Stimulated activated CD8-positive, alpha-beta memory T cell treated with anti-CD3 and anti-CD28 coated beads, Interleukin-15, amount 100 ng/mL, for 4 hours (primary cell): ENCODE data around the gene RABGGTA.
A peak's percentile ranks its signal among the peaks of the same experiment; 100 is the strongest.

Experiments used
- DNase-seq, 2 donors: peaks; one replicate each; pipeline ENCODE4 v3.0.0-alpha.2; 2020; ENCODE audit warnings: low read depth in 2 of 2

RABGGTA gene

DNA sequence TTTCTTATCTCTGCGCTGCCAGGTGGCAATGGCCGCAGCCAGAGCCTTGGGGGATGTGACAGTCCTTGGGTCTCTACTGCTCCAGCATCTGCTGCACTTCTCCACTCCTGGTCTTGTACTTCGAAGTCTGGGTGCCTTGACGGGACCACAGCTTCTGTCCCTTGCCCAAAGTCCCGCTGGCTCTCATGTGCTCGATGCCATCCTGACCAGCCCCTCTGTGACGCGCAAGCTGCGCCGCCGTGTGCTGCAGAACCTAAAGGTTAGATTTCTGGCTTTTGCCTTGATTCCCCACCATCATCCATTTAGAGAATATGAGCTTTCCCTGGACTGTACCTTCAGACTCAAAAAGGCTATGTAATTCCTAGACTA, 32.6 kb upstream of the RABGGTA start:
- no peak for DNase-seq

DNA sequence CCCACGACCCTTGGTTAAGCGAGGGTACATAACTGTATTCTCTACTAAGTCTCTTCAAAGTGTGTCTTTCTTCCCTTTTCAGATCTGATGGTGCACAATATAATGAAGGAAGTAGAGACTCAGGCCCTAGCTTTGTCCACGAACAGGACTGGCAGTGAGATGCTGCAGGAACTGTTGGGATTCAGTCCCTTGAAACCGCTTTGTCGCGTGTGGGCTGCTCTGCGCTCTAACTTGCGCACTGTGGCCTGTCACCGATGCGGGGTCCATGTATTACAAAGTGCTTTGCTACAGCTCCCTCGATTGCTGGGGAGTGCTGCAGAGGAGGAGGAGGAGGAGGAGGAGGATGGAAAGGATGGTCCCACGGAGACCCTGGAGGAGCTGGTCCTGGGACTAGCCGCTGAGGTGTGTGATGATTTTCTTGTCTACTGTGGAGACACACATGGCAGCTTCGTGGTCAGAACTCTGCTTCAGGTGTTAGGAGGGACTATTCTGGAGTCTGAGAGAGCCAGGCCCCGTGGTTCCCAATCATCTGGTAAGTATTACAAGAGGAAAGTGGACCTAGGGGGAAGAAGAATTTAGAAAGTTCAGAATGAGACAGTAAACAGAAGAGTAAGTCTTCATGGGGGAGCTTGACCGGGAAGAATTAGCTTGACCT, 29.1 kb upstream of the RABGGTA start:
- DNase-seq: no peak

DNA sequence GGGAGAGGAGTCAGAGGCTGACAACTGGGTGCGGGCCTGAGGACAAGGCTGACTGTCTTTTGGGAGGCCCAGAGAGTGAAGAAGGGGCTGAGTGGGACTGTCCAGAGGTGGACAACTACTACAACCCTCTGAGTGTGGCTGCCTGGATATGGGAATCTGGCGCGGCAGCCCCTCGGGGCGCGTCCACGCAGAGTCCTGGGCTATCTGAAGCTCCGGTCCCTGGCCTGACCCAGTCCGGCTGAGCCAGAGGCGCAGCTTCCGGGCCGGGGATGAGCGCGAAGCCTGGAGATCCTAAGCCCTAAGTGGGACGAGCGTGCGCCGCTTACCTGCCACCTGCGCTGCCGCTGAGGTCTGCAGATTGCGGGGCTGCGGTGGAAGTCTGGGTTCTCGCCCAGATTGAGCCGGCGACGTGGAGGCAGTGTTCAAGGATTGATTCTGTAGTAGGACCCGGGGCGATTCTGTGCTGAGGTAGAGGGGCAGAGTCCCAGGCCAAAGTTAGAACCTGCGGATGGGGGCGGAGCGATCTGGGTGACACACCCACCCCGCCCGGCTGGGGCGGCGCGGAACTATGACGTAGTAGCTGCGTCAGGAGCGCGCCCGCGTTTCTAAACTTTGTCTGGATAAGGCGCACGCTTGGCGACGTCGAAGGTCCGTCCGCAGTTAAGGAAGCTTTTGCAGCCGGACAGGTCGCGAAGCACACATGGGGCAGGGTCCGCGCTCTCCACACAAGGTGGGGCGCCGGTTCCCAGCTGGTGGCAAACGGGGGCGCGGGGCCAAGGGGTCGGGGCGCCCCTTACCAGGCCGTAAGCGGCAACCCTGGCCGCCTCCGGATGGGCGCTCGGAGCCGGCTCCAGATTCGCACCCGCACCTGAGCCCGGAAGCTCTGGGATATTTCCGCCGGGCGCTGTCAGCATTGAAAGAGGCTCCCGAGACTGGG, 28.1 kb upstream of the RABGGTA start, which contains the start of the genes DHRS1 and NOP9:
Gene DHRS1 (minus strand): TSS at position 526 of the 937 bp plus-strand sequence. CDS start 674 bp downstream, outside the sequence.
Gene NOP9 (plus strand): TSS at position 596 of the 937 bp plus-strand sequence. CDS start 105 bp downstream, at position 701.
- peak; percentile 80 to 82 for DNase-seq

DNA sequence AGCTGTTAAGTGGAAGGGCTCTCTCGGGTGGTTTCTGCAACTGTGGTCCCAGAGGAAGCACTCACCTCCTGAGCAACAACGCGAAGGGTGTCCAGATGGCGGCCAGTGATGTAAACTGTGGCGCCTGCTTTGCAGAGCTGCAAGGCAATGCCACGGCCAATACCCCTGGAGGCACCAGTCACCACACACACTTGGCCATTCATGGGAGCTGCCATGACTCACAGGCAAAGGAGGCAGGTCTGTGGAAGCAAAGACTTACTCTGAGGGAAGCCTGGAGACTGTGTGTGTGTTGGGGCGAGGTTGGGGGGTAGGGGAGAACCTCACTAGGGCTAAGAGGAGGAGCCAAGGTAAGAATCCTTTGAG, 27.5 kb upstream of the RABGGTA start:
- DNase-seq: no peak

DNA sequence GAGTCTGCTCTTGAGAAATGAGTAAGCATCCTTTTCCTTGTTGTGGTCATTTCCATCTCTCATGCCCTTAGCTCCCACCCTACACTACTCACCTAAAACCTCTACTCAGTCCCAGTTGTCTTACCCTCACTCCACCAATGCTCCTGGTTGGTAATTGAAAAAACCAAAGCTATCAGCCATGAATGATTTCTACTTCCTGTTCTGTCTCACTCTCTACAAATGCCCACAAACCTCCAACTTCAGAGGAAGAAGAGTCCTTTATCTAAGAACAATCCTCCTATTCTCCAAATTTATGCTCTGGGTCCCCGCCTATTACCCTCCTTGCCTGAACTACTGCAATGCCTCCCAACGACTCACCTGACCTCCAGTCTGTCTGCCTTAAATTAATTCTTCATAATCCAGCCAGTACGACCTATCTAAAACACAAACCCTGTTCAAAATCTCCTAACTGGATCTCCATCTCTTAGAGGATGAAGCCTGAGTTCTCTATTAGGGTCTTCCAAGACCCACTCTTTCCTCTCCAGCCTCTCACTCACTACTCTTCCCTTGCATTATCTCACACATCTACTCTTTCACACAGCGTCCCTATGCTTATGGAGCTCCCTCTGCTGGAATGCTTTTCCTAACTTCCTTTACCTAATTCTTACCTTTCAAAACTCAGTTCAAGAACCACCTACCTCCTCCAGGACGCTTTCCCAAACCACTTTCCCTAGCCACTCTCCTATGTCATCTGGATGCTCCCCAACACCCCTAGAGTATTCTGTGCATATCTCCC, 26.0 kb upstream of the RABGGTA start:
- DNase-seq: no peak

DNA sequence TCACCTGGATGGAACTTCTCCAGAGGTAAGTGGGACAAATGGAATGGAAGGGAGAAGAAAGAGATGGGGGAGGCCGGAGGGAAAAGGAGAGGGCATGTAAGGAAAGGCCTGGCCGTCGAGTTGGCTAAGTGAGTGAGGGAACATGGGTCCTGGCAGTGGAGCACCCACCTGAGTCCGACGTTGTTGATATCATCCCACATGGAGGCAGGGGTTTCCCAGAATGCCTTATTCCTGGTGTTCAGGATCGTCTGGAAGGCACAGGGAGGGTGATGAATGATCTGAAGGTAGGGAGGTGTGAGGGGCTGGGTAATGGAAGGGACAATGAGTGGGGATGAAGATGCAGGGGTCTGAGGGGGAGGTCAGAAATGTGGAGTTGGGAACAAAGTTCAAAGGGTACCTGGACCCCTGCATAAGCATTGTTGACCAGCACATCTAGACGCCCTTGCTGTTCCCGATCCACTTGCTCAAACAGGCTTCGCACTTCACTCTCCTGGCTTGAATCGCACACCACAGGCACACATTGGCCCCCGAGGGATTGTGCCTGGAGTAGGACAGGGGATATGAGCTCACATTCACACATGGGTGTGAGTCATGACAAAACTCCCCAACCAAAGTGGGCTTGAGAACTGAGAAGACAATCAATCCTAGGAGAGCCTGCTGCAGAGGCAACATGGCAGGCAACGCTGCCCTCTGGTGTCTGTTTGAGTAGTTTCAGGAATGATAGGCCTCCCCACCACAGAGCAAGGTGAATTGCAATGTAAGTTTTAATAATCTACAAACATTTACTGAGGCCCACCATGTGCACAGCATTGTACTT, 25.2 kb upstream of the RABGGTA start:
- peak; percentile 26 to 63 for DNase-seq

DNA sequence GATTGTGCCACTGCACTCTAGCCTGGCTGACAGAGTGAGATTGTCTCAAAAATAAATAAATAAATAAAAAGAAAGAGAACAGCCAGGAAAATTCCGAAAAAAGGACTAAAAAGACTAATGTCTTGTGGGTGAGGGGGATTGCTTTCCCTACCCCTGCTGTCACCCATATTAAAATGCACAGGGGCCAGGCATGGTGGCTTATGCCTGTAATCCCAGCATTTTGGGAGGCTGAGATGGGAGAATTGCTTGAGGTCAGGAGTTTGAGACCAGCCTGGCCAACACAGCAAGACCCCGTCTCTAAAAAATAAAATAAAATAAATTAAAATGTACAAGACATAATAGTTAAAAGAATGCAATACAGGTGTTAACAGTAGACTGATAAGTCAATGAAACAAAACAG, 22.1 kb upstream of the RABGGTA start:
- DNase-seq: no peak

DNA sequence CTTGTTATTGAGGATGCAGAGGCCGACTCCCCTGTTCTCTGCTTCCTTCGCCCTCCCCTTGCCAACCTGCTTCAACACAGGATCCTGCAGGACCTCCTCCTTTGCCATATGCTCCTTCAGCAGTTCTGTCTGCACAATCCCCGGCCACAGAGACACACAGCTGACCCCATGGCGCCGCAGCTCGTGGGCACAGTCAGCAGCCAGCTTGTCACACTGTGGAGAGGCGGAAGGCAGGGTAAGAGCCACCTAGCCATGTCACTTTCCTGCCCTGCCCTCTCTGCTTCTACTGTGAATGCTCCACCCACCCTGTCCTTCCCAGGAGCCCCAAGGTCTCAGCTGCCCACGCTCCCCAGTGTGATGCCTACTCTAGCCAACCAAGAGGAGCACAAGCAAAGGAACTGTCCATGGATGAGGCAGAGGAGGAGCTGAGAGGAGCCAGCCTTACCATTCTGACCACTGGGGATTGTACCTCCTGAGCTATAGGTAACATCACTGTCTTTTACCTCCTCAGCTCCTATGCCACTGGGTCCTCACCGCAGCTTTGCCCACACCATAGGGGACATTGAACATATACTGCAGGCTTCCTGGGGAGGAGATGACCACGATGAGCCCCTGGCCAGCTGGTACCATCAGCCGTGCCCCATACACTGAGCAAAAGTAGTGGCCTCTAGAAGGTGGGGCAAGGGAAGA, 20.9 kb upstream of the RABGGTA start:
- DNase-seq: no peak

DNA sequence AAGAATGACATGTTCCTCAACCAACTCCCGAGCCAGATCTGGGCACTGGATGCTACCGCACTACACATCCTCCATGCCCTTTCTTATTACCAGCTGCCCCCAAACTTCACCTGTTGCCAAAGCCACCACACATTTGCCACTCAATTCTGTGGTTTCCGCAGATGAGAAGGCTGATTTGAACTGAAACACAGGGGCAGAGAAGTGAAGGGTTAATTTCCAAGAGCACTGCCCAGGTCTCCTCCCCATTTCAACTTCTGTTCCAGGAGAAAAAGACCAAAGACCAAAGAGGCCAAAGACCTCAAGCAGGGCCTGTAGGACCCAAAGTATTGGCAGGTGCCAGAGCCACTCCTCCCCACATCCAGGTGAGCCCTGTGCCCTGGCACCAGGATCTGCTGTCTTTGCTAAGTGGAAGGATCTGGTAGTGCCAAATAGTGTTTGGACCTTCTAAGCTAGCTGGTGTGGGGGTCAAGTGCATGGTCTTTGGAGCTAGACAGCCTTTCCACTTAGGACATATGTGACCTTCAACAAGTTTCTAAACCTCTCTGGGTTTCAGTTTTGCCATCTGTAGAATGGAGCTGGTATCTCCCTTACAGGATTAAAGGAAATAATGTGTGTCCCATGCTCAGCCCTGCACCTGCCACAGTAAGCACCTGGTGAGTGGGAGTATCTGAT, 20.2 kb upstream of the RABGGTA start:
- DNase-seq: no peak

DNA sequence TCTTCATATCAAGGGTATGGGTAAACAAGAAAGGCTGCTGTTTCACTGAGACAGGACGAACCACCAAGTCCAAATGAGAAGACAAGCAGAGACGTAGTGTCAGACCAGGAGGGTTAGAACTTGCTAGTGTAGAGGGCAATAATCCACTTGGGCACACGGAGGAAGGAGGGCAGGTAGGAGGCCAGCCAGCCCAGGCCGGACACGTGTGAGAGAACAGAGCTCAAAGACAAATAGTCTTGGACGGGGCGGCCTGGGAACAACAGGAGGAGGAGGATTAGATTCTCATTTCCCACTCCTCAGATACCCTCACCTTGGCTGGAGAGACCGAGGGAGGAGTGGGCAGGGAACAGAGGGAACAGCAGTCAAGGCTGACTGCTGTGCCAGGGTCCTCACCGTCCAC, 19.3 kb upstream of the RABGGTA start:
- DNase-seq: no peak

DNA sequence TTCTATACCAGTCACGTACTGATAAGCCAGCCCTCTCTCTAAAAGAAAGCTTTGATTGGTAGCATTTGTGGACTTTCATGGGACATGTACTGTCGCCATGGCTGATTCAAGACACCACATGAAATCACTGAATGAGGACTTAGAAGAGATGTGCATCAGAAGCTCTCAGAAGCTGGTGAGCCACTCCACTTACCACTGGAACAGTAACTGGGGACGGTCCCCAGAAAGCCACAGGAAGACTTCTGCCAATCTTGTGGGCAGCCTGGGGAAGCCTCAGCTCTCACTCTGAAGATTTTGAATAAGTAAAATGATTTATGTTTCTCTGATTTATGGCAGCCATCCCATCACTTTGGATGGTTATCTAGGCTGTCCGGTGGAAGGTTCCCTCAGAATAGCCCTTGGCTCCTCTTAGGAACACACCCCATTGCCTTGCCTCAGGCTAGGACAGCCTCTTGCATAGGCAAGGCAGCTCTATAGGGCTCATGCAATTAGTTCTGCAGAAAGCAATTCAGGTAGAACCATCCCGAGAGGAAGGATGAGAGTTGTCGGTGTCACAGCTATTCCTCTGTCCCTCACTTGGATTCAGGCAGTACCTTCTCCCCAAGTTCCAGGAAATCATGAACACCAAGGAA, 18.4 kb upstream of the RABGGTA start:
- DNase-seq: no peak

DNA sequence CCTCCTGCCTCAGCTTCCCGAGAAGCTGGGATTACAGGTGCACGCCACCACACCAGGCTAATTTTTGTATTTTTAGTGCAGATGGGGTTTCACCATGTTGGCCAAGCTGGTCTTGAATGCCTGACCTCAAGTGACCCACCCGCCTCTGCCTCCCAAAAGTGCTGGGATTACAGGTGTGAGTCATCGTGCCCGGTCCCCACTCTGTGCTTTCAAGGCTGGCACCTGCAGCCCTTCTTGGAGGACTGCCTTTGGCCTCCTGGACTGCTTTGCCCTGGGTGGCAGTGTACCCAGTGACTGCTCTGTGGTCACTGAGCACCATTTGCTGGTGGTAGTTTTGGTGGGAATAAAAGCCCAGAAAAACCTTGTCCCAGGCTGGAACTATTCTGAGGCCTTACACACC, 15.6 kb upstream of the RABGGTA start:
- DNase-seq: no peak

DNA sequence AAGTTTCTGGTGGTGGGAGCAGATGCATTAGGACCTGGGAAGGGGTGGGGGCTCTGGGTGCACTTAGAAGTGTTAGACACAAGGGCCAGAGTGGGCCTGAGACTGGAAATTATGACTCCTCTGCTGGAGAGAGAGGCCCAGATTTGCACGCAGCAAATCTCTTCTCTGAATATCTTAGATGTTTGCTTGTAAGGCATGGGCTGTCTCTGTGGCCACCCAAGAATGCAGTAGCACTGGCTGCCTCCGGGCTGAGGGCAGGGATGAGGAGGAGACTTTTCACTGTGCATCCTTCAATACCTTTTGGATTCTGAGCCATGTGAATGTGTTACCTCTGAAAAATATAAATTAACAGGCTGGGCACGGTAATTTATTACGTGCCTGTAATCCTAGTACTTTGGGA, 14.0 kb upstream of the RABGGTA start:
- DNase-seq: no peak

DNA sequence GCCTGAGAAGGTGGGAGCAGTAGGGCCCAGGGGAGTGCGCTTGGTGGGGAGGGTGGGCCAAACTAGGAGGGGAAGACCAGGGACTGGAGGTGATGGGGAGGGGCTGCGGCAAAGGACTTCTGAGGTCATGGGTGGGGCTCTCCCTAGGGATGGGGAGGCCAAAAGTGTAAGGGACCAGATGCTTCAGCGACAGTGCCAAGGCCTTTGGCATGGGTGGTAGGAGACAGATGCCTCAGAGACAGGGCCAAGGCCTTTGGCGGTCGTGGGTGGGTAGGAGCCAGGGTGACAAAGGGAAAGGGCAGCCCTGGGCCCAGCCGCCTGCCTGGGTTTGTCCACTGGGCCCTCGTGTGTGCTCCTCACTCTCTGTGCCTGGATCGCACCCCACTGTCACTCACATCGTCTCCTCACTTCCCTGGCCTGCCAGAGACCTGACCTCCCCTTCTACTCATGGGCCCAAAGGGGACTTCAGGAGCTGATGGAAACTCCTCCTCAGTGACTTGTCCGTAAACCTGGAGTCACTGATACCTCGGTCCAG, 13.2 kb upstream of the RABGGTA start:
- DNase-seq: no peak

DNA sequence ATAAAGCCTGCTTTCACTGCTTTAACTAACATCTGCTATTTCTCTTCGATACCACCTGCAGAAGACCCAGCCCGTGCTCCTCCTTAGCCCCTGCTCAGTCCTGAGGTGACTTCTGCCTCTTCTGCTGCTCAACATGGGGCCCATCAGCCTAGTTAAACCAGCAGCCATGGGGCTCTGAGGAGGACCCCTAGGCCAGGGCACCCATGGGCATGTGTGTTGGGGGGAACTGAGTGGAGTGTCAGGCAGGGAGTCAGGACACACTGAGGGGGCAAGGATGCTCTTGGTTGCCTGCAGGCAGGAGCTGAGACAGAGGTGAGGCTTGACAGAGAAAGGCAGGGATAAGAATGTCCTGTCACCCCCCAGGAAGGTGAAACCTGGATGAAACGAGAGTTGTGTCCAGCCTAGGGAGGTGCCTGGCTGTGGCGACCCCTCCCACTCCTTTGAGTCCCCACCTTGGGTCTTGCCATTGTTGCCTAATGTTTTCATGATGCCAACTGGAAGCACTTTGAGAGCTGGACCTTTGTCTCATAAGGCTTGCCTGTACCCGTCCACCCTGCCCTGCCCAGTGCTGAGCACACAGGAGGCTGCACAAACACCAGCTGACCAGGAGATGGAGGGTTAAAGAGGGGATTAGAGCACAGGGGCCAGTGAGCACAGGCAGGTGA, 12.5 kb upstream of the RABGGTA start:
- DNase-seq: no peak

DNA sequence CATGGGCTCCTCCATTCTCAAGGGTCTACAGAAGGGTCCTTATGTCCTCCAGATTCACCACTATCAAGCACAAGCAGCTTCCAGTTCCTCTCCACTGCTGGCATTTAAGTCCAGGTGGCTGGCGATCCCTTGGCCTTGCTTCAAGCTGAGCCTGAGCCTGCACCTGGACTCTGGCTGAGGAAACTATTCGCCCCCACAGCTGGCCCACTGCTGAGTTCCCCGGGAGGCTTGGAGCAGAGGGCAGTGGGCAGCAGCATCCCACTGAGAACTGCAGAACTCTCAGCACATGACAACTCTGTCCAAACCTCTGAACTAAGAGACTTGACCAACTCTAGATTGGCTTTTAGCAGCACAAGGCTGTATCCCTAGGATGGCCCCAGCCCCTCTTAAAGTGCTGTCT, 11.3 kb upstream of the RABGGTA start:
- DNase-seq: no peak

DNA sequence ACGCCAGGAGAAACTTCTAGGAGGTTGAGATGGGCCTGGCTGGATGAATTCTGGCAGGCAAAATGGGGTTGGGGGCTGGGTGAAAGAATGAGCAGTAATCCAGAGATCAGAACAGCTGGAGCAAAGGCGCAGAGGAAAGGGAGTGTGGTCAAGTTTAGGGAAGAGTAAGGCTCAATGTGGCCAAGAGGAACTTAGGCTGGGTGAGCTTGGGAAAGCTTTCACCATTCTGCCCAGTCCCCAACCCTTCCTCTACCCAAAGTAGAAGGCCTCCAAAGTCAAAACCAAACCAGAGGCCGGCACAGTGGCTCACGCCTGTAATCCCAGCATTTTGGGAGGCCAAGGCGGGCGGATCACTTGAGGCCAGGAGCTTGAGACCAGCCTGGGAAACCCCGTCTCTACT, 10.2 kb upstream of the RABGGTA start:
- DNase-seq: no peak

DNA sequence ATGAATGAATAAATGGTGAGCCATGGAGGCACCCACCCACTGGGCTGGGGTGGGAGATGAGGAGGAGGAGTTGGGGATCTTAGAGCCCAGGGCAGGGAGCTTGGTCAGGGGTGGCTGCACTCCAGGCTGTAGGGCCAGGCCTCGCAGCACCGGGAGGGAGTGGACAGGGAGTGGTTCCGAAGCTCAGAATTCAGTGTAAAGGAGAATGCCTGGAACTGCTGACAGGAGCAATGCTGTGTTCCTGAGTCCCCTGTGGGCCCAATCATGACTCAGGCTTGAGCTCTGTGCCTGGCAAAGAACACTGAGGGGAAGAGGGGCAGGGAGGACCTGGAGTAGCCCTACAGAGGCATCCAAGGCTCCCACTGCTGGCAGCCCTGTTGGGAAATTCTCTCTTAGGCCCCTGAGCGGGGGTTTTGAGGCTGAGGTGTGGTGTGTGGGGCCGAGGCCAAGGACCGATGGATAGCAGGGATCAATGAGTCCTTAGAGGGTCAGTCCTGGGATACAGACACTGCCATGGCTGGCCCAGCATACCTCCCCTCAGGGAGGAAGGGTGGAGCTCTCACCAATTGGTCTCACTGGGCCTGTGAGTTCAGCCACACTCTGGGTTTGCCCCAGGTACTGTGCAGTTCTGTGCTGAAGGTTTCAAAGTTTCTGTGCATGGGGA, 9.5 kb upstream of the RABGGTA start:
- no peak for DNase-seq
